ENCODE results near the gene PSMD9. TPM values are rescaled to one million over a fixed set of nuclear protein-coding genes. Genes with fewer than 3 reads are reported as not detected.

PSMD9 gene
- total RNA-seq, 1 experiment from 2014 or later = 36.2 TPM

- TF ChIP-seq EMX1 (CRISPR knock-in tag; IDR thresholded peaks at IDR 0.05) (no peak), NR1H2 (CRISPR knock-in tag; IDR thresholded peaks at IDR 0.05) (no peak), OVOL2 (CRISPR knock-in tag; IDR thresholded peaks at IDR 0.05; ENCODE audit: borderline replicate concordance) (no peak)
Observed at GRCh38 chr12:121917950-121918678, 29.5 kb downstream of the PSMD9 start, which contains the start of gene CFAP251 (continued).

GRCh38 chr12:121918679-121919038 is 30.1 kb downstream of the PSMD9 start:
- ChIA-PET POLR2A (interaction anchor here (0.5 to 1.2 kb wide), 2 partner anchors 102 to 128 kb away, joined by 3 to 4 read pairs; no protein-coding TSS in a partner anchor), CTCF (interaction anchor here (0.5 to 2.5 kb wide), 60 partner anchors 8 to 308 kb away, joined by 3 to 27 read pairs (median 5); partner anchors contain the start of genes B3GNT4, BCL7A, DIABLO and LRRC43)
- TF ChIP-seq FOXP1 (CRISPR knock-in tag; IDR thresholded peaks at IDR 0.05; ENCODE audit: borderline replicate concordance) = 0 out of 2 replicates have a peak, but pooled peaks have one; percentile 29
- TF ChIP-seq FOXP4 (CRISPR knock-in tag; IDR thresholded peaks at IDR 0.05) = no peak
- Mint-ChIP-seq H3K27me3 (ENCODE audit: low read depth) (no peaks in the 10 kb centered on the region; the same call in 1 of the 2 replicates), H3K36me3 (no peaks in the 10 kb centered on the region), H3K4me3 (peak overlapping the region; percentile 70), H3K27ac (no peak overlapping the region), H3K4me1 (peaks cover 12% of the 10 kb centered on the region), H3K9me3 (no peaks in the 10 kb centered on the region)
- DNase-seq (ENCODE audit: low spot score) = peak; percentile 44
- peak; percentile 50 for ATAC-seq

- CTCF ChIA-PET = interaction anchor here (0.6 to 1.5 kb wide), 2 partner anchors 134 to 270 kb away, joined by 3 read pairs; no protein-coding TSS in a partner anchor
- Mint-ChIP-seq H3K27me3 (ENCODE audit: low read depth) (no peaks in the 10 kb centered on the region; the same call in 1 of the 2 replicates), H3K4me3 (no peak overlapping the region), H3K4me1 (peaks cover 26% of the 10 kb centered on the region), H3K9me3 (no peaks in the 10 kb centered on the region), H3K27ac (no peak overlapping the region), H3K36me3 (no peaks in the 10 kb centered on the region)
- ATAC-seq (no peak), DNase-seq (ENCODE audit: low spot score) (no peak)
- TF ChIP-seq ETV6 (CRISPR knock-in tag; IDR thresholded peaks at IDR 0.05) (no peak), ESRRA (CRISPR knock-in tag; IDR thresholded peaks at IDR 0.05; ENCODE audit: borderline replicate concordance) (no peak), KAT7 (CRISPR knock-in tag; IDR thresholded peaks at IDR 0.05; ENCODE audit: borderline replicate concordance) (no peak), FOXP1 (CRISPR knock-in tag; IDR thresholded peaks at IDR 0.05; ENCODE audit: borderline replicate concordance) (no peak), GRHL2 (CRISPR knock-in tag; IDR thresholded peaks at IDR 0.05; ENCODE audit: insufficient replicate concordance, severe bottlenecking) (no peak)
- POLR2A ChIA-PET = no interaction called here
Observed at GRCh38 chr12:121921066-121921465, 32.5 kb downstream of the PSMD9 start.

- Mint-ChIP-seq H3K27ac (peak overlapping the region; percentile 54; the same call in 1 of the 2 replicates), H3K36me3 (no peaks in the 10 kb centered on the region), H3K9me3 (no peaks in the 10 kb centered on the region), H3K4me3 (no peak overlapping the region), H3K4me1 (peaks cover 30% of the 10 kb centered on the region), H3K27me3 (ENCODE audit: low read depth) (no peaks in the 10 kb centered on the region; the same call in 1 of the 2 replicates)
- ChIA-PET POLR2A (no interaction called here), CTCF (no interaction called here)
- ATAC-seq (no peak), DNase-seq (ENCODE audit: low spot score) (no peak)
- TF ChIP-seq CTCF (IDR thresholded peaks at IDR 0.05) (no peak), ZBTB21 (CRISPR knock-in tag; IDR thresholded peaks at IDR 0.05; ENCODE audit: borderline replicate concordance) (no peak), ZNF532 (CRISPR knock-in tag; IDR thresholded peaks at IDR 0.05; ENCODE audit: borderline replicate concordance) (no peak), ZNF425 (CRISPR knock-in tag; conservative IDR thresholded peaks at IDR 0.05) (no peak), JUN (CRISPR knock-in tag; IDR thresholded peaks at IDR 0.05) (no peak), ZNF232 (CRISPR knock-in tag; IDR thresholded peaks at IDR 0.05) (no peak), ZNF121 (CRISPR knock-in tag; IDR thresholded peaks at IDR 0.05) (no peak), PREB (CRISPR knock-in tag; IDR thresholded peaks at IDR 0.05; ENCODE audit: borderline replicate concordance) (no peak), NR2C2 (CRISPR knock-in tag; IDR thresholded peaks at IDR 0.05) (no peak)
Observed at GRCh38 chr12:121925358-121925695, 36.7 kb downstream of the PSMD9 start.

Measured in WTC11 (cell line).